Measurements from ENCODE around the gene GOT1. TPM values are rescaled to one million over a fixed set of nuclear protein-coding genes. Genes with fewer than 3 reads are reported as not detected.

The GOT1 gene
- total RNA-seq, 1 experiment from 2014 or later: 51.6 TPM

GRCh38 chr10:99375426-99375825 lies 55.0 kb downstream of the GOT1 start:
- no peak for TF ChIP-seq TCF7L2 (IDR thresholded peaks at IDR 0.05; ENCODE audit: low read depth, low read length)
- no peak for TF ChIP-seq REST (IDR thresholded peaks at IDR 0.05; ENCODE audit: insufficient read depth in 1 of 2, low read depth in 2 of 2, low read length in 1 of 2)
- no peak for TF ChIP-seq POLR2AphosphoS5 (IDR thresholded peaks at IDR 0.05; ENCODE audit: low read depth, low read length)
- no peak for TF ChIP-seq SIN3A (IDR thresholded peaks at IDR 0.05; ENCODE audit: borderline replicate concordance, insufficient read depth, low read depth, low read length)
- no peak for TF ChIP-seq CTCF (IDR thresholded peaks at IDR 0.05)
- ATAC-seq: no peak
- in situ Hi-C loops (cut with HindIII; ENCODE audit: low pct_unique_long_range_greater_than_20kb, low sequenced_read_pairs): no loop called here
- Histone ChIP-seq H3K27me3 (ENCODE audit: control insufficient read depth, insufficient read depth, low read length) (no peaks in the 10 kb centered on the region), H3K4me3 (ENCODE audit: low read depth in 2 of 2, low read length in 2 of 2) (no peak overlapping the region), H3K4me1 (ENCODE audit: control insufficient read depth, insufficient read depth, low read length) (no peaks in the 10 kb centered on the region; the same call in 1 of the 2 replicates), H3K9me3 (ENCODE audit: control insufficient read depth, insufficient read depth, low read depth, low read length) (no peaks in the 10 kb centered on the region), H3K36me3 (ENCODE audit: control insufficient read depth, insufficient read depth, low read length) (no peaks in the 10 kb centered on the region), H3K27ac (ENCODE audit: low read length) (no peak overlapping the region)
- ChIA-PET POLR2A (no interaction called here), CTCF (no interaction called here)
- DNase-seq (ENCODE audit: low read depth, low spot score): no peak
- TSS peak; percentile 34 for BruUV-seq (replicated peaks)
- intact Hi-C loops (cut with micrococcal nuclease; ENCODE audit: unreplicated experiment): no loop called here

- in situ Hi-C loops (cut with HindIII; ENCODE audit: low pct_unique_long_range_greater_than_20kb, low sequenced_read_pairs): no loop called here
- no peak for ATAC-seq
- H3K27ac ChIP-seq (ENCODE audit: low read length): no peak overlapping the region
- no peak for DNase-seq (ENCODE audit: low read depth, low spot score)
- no peak overlapping the region for H3K4me3 ChIP-seq (ENCODE audit: low read depth in 2 of 2, low read length in 2 of 2)
- no peaks in the 10 kb centered on the region for H3K36me3 ChIP-seq (ENCODE audit: control insufficient read depth, insufficient read depth, low read length)
- H3K9me3 ChIP-seq (ENCODE audit: control insufficient read depth, insufficient read depth, low read depth, low read length): no peaks in the 10 kb centered on the region
- H3K4me1 ChIP-seq (ENCODE audit: control insufficient read depth, insufficient read depth, low read length): no peaks in the 10 kb centered on the region; the same call in 1 of the 2 replicates
- ChIA-PET CTCF (interaction anchor here (0.6 kb wide), 1 partner anchor 18 kb away, joined by 6 read pairs; no protein-coding TSS in a partner anchor), POLR2A (no interaction called here)
- intact Hi-C loops (cut with micrococcal nuclease; ENCODE audit: unreplicated experiment): no loop called here
- no peak for TF ChIP-seq CTCF (IDR thresholded peaks at IDR 0.05)
- TF ChIP-seq REST (IDR thresholded peaks at IDR 0.05; ENCODE audit: insufficient read depth in 1 of 2, low read depth in 2 of 2, low read length in 1 of 2): no peak
- BruUV-seq (replicated peaks): no TSS peak
- H3K27me3 ChIP-seq (ENCODE audit: control insufficient read depth, insufficient read depth, low read length): no peaks in the 10 kb centered on the region
Observed at GRCh38 chr10:99374972-99375371, 55.5 kb downstream of the GOT1 start.
